Type B pancreatic cell (in vitro differentiated cells): ENCODE measurements around the gene EDC3. TPM values are rescaled to one million over a fixed set of nuclear protein-coding genes. Genes with fewer than 3 reads are reported as not detected.

Experiments
- DNase-seq: peaks from one replicate; pipeline ENCODE4 v3.0.0; 2021; ENCODE audit warnings: mixed read lengths; ENCODE audit not compliant: unreplicated experiment; ENCODE audit errors: extremely low spot score
- H3K27ac Mint-ChIP-seq: 2 replicates; pipeline ENCODE4 v1.8.0; 2021; ENCODE audit warnings: mild to moderate bottlenecking, mixed read lengths
- H3K27me3 Mint-ChIP-seq: 2 replicates; pipeline ENCODE4 v1.8.0; 2021; ENCODE audit warnings: mixed read lengths
- H3K36me3 Mint-ChIP-seq: 2 replicates; pipeline ENCODE4 v1.8.0; 2021; ENCODE audit warnings: mixed read lengths
- H3K4me1 Mint-ChIP-seq: one replicate; pipeline ENCODE4 v1.8.0; 2021; ENCODE audit warnings: mixed read lengths; ENCODE audit not compliant: unreplicated experiment
- H3K4me3 Mint-ChIP-seq: 2 replicates; pipeline ENCODE4 v1.8.0; 2021; ENCODE audit warnings: mild to moderate bottlenecking, mixed read lengths
- H3K9me3 Mint-ChIP-seq: 2 replicates; pipeline ENCODE4 v1.8.0; 2021; ENCODE audit warnings: mixed read lengths
- CTCF ChIP-seq: fragments of 200-600 bp; sonication (generic); conservative IDR thresholded peaks from 2 replicates; pipeline ENCODE4 v1.5.0; 2021; ENCODE audit warnings: antibody characterized with exemption, mild to moderate bottlenecking
- total RNA-seq: library from RNA; stranded (reverse); gene quantifications from 2 replicates; pipeline ENCODE4 v1.2.1, GENCODE V29; 2021; ENCODE audit warnings: low replicate concordance

EDC3 gene
- total RNA-seq, 1 donor from 2014 or later: 72.3 TPM

- DNase-seq: no peak
- Mint-ChIP-seq H3K9me3 (no peaks in the 10 kb centered on the region), H3K27ac (no peak overlapping the region), H3K36me3 (peaks cover 9% of the 10 kb centered on the region), H3K27me3 (no peaks in the 10 kb centered on the region), H3K4me1 (peaks cover 23% of the 10 kb centered on the region), H3K4me3 (no peak overlapping the region)
- no peak for TF ChIP-seq CTCF
Observed at GRCh38 chr15:74585191-74585590, 110.6 kb downstream of the EDC3 start.

- H3K36me3 Mint-ChIP-seq: peaks cover 9% of the 10 kb centered on the region
- peak overlapping the region; percentile 36 for H3K27ac Mint-ChIP-seq
- DNase-seq: no peak
Observed at GRCh38 chr15:74584779-74585178, 111.0 kb downstream of the EDC3 start.

GRCh38 chr15:74584204-74584603, 111.6 kb downstream of the EDC3 start:
- H3K27me3 Mint-ChIP-seq: no peaks in the 10 kb centered on the region
- peak overlapping the region; percentile 36 for H3K27ac Mint-ChIP-seq
- no peak for TF ChIP-seq CTCF
- H3K36me3 Mint-ChIP-seq: peaks cover 9% of the 10 kb centered on the region
- no peaks in the 10 kb centered on the region for H3K9me3 Mint-ChIP-seq
- H3K4me3 Mint-ChIP-seq: no peak overlapping the region
- H3K4me1 Mint-ChIP-seq: peaks cover 23% of the 10 kb centered on the region
- no peak for DNase-seq

More at GRCh38 chr15:74584779-74585178, 111.0 kb downstream of the EDC3 start:
- no peaks in the 10 kb centered on the region for H3K27me3 Mint-ChIP-seq
- H3K9me3 Mint-ChIP-seq: no peaks in the 10 kb centered on the region
- H3K4me1 Mint-ChIP-seq: peaks cover 23% of the 10 kb centered on the region
- no peak overlapping the region for H3K4me3 Mint-ChIP-seq
- TF ChIP-seq CTCF: no peak

Other genes starting within 250 kb of the EDC3 start
- gene UBL7, start 234.9 kb downstream of the EDC3 start, total RNA-seq: 42.0 and 57.0 TPM in 2 replicates
- 25.8 and 28.8 TPM in 2 replicates for gene ARID3B, start 154.8 kb downstream of the EDC3 start, total RNA-seq
- gene CLK3, start 80.2 kb downstream of the EDC3 start, total RNA-seq: 73.6 and 76.5 TPM in 2 replicates
- 189 and 410 TPM in 2 replicates for gene CYP1A1, start 29.5 kb upstream of the EDC3 start, total RNA-seq
- 1.6 TPM in 1 of 2 replicates, not detected in the other for gene CYP1A2, start 52.8 kb upstream of the EDC3 start, total RNA-seq
- gene CSK, start 86.1 kb upstream of the EDC3 start, total RNA-seq: 77.4 and 102 TPM in 2 replicates
- not detected in 2 replicates for gene LMAN1L, start 116.8 kb upstream of the EDC3 start, total RNA-seq
- gene CPLX3, start 130.6 kb upstream of the EDC3 start, total RNA-seq: not detected in 2 replicates
- 44.9 and 46.4 TPM in 2 replicates for gene ULK3, start 147.1 kb upstream of the EDC3 start, total RNA-seq
- gene SCAMP2, start 177.3 kb upstream of the EDC3 start, total RNA-seq: 58.0 and 100 TPM in 2 replicates
- 32.7 and 50.3 TPM in 2 replicates for gene MPI, start 194.0 kb upstream of the EDC3 start, total RNA-seq
- 112 and 117 TPM in 2 replicates for gene FAM219B, start 210.8 kb upstream of the EDC3 start, total RNA-seq
- 248 and 307 TPM in 2 replicates for gene COX5A, start 242.0 kb upstream of the EDC3 start, total RNA-seq